Measurements from ENCODE around the gene UCHL1.

DNA sequence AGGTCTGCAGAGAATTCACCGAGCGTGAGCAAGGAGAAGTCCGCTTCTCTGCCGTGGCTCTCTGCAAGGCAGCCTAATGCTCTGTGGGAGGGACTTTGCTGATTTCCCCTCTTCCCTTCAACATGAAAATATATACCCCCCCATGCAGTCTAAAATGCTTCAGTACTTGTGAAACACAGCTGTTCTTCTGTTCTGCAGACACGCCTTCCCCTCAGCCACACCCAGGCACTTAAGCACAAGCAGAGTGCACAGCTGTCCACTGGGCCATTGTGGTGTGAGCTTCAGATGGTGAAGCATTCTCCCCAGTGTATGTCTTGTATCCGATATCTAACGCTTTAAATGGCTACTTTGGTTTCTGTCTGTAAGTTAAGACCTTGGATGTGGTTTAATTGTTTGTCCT lies 11.3 kb downstream of the UCHL1 start:
- TF ChIP-seq, protein P1, sequence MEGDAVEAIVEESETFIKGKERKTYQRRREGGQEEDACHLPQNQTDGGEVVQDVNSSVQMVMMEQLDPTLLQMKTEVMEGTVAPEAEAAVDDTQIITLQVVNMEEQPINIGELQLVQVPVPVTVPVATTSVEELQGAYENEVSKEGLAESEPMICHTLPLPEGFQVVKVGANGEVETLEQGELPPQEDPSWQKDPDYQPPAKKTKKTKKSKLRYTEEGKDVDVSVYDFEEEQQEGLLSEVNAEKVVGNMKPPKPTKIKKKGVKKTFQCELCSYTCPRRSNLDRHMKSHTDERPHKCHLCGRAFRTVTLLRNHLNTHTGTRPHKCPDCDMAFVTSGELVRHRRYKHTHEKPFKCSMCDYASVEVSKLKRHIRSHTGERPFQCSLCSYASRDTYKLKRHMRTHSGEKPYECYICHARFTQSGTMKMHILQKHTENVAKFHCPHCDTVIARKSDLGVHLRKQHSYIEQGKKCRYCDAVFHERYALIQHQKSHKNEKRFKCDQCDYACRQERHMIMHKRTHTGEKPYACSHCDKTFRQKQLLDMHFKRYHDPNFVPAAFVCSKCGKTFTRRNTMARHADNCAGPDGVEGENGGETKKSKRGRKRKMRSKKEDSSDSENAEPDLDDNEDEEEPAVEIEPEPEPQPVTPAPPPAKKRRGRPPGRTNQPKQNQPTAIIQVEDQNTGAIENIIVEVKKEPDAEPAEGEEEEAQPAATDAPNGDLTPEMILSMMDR (IDR thresholded peaks at IDR 0.05; ENCODE audit: poor library complexity), result no peak
- TF ChIP-seq EZH2 (IDR thresholded peaks at IDR 0.05; ENCODE audit: borderline replicate concordance) (no peak), EZH2phosphoT487 (IDR thresholded peaks at IDR 0.05; ENCODE audit: low read depth, severe bottlenecking, unreplicated experiment) (no peak)

Data from hepatocyte (in vitro differentiated cells).